Spinal cord (tissue), 10 donors: ENCODE measurements around the gene UBE2B. TPM values are rescaled to one million over a fixed set of nuclear protein-coding genes. Genes with fewer than 3 reads are reported as not detected.

Source experiments
- DNase-seq, 6 donors: peaks; one replicate each; pipeline versions ENCODE4 v3.0.0 to v3.0.0-alpha.2; 2013 to 2015; ENCODE audit warnings: low spot score in 6 of 6, low read depth in 4 of 6
- H3K27ac ChIP-seq: one replicate; pipeline ENCODE4 v1.5.1; 2013; ENCODE audit warnings: low read depth, low read length, control low read depth
- H3K27me3 ChIP-seq: one replicate; pipeline ENCODE4 v1.6.1; 2013; ENCODE audit warnings: low read length; ENCODE audit not compliant: control insufficient read depth, insufficient read depth
- H3K36me3 ChIP-seq: one replicate; pipeline ENCODE4 v1.6.1; 2013; ENCODE audit warnings: low read length; ENCODE audit not compliant: control insufficient read depth, insufficient read depth
- H3K4me1 ChIP-seq: one replicate; pipeline ENCODE4 v1.6.1; 2013; ENCODE audit warnings: low read length; ENCODE audit not compliant: control insufficient read depth, insufficient read depth
- H3K4me3 ChIP-seq: one replicate; pipeline ENCODE4 v1.5.1; 2013; ENCODE audit warnings: low read depth, low read length, control low read depth
- H3K9me3 ChIP-seq: one replicate; pipeline ENCODE4 v1.6.1; 2013; ENCODE audit warnings: low read length; ENCODE audit not compliant: control insufficient read depth, insufficient read depth
- whole genome bisulfite sequencing: methylation state at CpG from one replicate; pipeline ENCODE4 v1.1.5; 2013; ENCODE audit warnings: missing lambda C conversion rate; ENCODE audit not compliant: insufficient coverage; 5-methylcytosine and 5-hydroxymethylcytosine counted together
- polyA plus RNA-seq, 2 donors: library from polyadenylated mRNA; unstranded; fragments of 120-200 nt; gene quantifications; one replicate each; pipeline ENCODE4 v1.2.1, GENCODE V29; 2013; ENCODE audit not compliant: insufficient read length in 2 of 2
- total RNA-seq, 2 donors: library from RNA; depleted of rRNA in 1 of 2; stranded (reverse); fragments of 120-200 nt in 1 of 2; fragments of >200 nt in 1 of 2; gene quantifications; one replicate each; pipeline versions ENCODE4 v1.2.3 to v1.2.4, GENCODE V29; 2013 to 2014
- donor health status: healthy.

The UBE2B gene
- total and polyA plus RNA-seq, 4 donors = 20.8 to 123 (median 96.1) TPM

GRCh38 chr5:134432174-134432573 lies 60.8 kb downstream of the UBE2B start:
- Histone ChIP-seq H3K27ac (no peak overlapping the region), H3K4me3 (no peak overlapping the region), H3K9me3 (no peaks in the 10 kb centered on the region), H3K4me1 (peaks cover 8% of the 10 kb centered on the region), H3K36me3 (no peaks in the 10 kb centered on the region), H3K27me3 (no peaks in the 10 kb centered on the region)
- DNase-seq = no peak
- 90% methylated on average over 3 of the region's 4 CpGs for WGBS

GRCh38 chr5:134432677-134433359 lies 61.4 kb downstream of the UBE2B start:
- 77% methylated on average over 4 of the region's 14 CpGs for WGBS
- no peaks in the 10 kb centered on the region for H3K9me3 ChIP-seq
- peaks cover 12% of the 10 kb centered on the region for H3K4me1 ChIP-seq
- H3K27ac ChIP-seq = no peak overlapping the region
- no peak for DNase-seq
- H3K36me3 ChIP-seq = no peaks in the 10 kb centered on the region
- H3K4me3 ChIP-seq = no peak overlapping the region
- H3K27me3 ChIP-seq = no peaks in the 10 kb centered on the region

- WGBS = 100% methylated on average over 1 of the region's 2 CpGs
- peaks cover under 1% of the 10 kb centered on the region for H3K27me3 ChIP-seq
- no peak for DNase-seq
- no peak overlapping the region for H3K4me3 ChIP-seq
- H3K27ac ChIP-seq = no peak overlapping the region
- H3K36me3 ChIP-seq = no peaks in the 10 kb centered on the region
- H3K4me1 ChIP-seq = peaks cover 28% of the 10 kb centered on the region
- no peaks in the 10 kb centered on the region for H3K9me3 ChIP-seq
Observed at GRCh38 chr5:134435560-134435959, 64.2 kb downstream of the UBE2B start.

DNA sequence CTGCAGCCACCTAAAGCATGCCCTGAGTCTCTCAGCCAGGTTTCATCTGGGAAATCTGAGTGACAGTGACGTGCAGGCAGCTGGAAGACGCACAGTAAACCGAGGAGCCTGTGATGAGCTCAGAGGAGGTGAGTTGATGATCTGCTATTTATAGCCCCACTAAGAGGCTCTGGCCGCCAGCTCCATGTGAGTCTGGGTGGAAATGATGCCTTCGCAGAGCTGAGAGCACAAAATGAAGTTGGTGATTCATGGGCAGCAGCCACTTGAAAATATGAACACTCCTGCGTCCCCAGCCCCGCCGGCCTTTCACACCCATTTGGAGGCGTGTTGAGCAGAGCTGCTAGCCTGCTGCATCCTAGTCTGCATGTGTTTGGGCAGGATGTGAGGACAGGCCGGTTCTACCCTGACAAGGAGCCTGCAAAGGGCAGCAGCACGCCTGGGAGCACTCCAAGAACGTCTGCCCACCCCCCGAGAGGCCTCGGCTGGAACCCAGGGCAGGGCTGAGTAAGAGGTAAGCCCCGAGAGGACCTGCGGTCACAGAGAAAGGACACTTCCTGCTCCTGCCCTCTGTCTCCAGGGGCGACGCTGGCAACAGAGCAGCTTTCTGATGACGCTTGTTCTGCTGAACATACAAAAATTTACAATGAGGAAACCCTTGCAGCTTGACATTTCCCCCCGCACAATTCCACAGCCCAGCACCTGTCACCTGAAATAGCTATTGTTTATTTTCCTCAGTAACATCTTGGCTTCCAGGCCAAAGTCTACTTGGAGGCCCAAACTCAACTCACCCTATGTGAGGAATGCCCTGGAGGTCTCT lies 65.4 kb downstream of the UBE2B start:
- Histone ChIP-seq H3K4me3 (no peak overlapping the region), H3K36me3 (no peaks in the 10 kb centered on the region), H3K27me3 (peaks cover 3% of the 10 kb centered on the region), H3K4me1 (peaks cover 28% of the 10 kb centered on the region), H3K9me3 (no peaks in the 10 kb centered on the region), H3K27ac (no peak overlapping the region)
- peak in 2 of 6 donors; percentile 23 to 66 for DNase-seq
- WGBS = 55% methylated on average over 19 of the region's 20 CpGs

DNA sequence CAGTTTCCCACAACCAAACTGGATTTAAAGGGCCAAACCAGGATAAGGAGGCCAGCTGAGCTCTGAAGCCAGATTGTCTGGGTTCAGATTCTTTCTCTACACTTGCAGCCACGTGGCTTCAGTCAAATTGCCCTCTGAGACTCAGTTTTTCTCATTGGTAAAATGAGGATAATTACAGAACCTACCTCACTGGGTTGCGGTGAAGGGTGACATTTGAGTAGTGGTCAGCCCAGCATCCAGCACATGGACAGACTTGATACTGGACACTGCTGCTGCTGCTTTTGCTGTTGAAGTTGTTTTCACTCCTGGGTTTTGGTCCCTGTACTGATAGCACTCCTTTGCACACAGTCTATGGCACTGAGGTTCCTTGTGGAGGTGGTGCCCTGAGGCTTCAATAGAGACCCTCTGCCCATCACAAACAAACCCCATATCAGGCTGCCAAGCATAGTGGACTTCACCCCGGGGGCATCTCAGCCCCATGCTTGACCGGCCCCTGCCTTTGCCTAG lies 66.0 kb downstream of the UBE2B start:
- Histone ChIP-seq H3K36me3 (no peaks in the 10 kb centered on the region), H3K27ac (no peak overlapping the region), H3K4me3 (no peak overlapping the region), H3K4me1 (peaks cover 28% of the 10 kb centered on the region), H3K27me3 (peaks cover 3% of the 10 kb centered on the region), H3K9me3 (no peaks in the 10 kb centered on the region)
- WGBS = 100% methylated on average over 1 of the region's 4 CpGs
- DNase-seq = no peak

GRCh38 chr5:134437847-134438581 lies 66.6 kb downstream of the UBE2B start:
- peak in 2 of 6 donors; percentile 41 to 54 for DNase-seq
- Histone ChIP-seq H3K36me3 (no peaks in the 10 kb centered on the region), H3K27me3 (peaks cover 3% of the 10 kb centered on the region), H3K9me3 (no peaks in the 10 kb centered on the region), H3K4me1 (peaks cover 28% of the 10 kb centered on the region), H3K27ac (no peak overlapping the region), H3K4me3 (no peak overlapping the region)
- 75% methylated on average over 7 of the region's 7 CpGs for WGBS

DNA sequence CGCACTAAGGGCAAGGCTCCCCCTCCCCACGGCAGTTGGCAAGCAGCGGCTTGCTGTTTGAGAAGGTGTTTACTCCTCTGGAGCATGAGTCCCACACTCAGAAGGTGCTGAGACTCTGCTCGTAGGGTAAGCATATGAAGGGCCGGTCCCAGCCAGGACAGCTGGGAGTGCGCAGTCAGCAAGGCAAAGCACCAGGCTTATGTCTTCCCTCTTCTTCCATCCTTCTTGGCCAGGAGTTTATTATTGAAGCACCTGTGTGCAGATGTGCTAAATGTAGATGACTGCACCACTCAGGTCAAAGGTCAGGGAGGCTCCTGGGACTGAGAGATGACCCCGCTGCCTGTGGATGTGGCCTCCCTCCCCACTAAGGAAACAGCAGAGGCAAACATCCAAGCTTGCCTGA lies 67.4 kb downstream of the UBE2B start:
- 95% methylated on average over 5 of the region's 7 CpGs for WGBS
- Histone ChIP-seq H3K4me1 (peaks cover 28% of the 10 kb centered on the region), H3K36me3 (no peaks in the 10 kb centered on the region), H3K27me3 (peaks cover 3% of the 10 kb centered on the region), H3K27ac (no peak overlapping the region), H3K4me3 (no peak overlapping the region), H3K9me3 (no peaks in the 10 kb centered on the region)
- DNase-seq = no peak

- no peak overlapping the region for H3K27ac ChIP-seq
- no peak overlapping the region for H3K4me3 ChIP-seq
- peak in 2 of 6 donors; percentile 56 to 69 for DNase-seq
- H3K36me3 ChIP-seq = no peaks in the 10 kb centered on the region
- H3K27me3 ChIP-seq = peaks cover 3% of the 10 kb centered on the region
- WGBS = 53% methylated on average over 7 of the region's 7 CpGs
- H3K9me3 ChIP-seq = no peaks in the 10 kb centered on the region
- peaks cover 28% of the 10 kb centered on the region for H3K4me1 ChIP-seq
Observed at GRCh38 chr5:134439210-134439654, 67.9 kb downstream of the UBE2B start.

- Histone ChIP-seq H3K27ac (no peak overlapping the region), H3K4me1 (peaks cover 28% of the 10 kb centered on the region), H3K36me3 (no peaks in the 10 kb centered on the region), H3K4me3 (no peak overlapping the region), H3K9me3 (no peaks in the 10 kb centered on the region), H3K27me3 (peaks cover 3% of the 10 kb centered on the region)
- no peak for DNase-seq
- WGBS = 56% methylated on average over 2 of the region's 3 CpGs
Observed at GRCh38 chr5:134440201-134440755, 68.9 kb downstream of the UBE2B start.
